H1 (cell line): Measurements from ENCODE around the gene TMEM163. TPM values are rescaled to one million over a fixed set of nuclear protein-coding genes. Genes with fewer than 3 reads are reported as not detected.

Experiments
- CTCF ChIA-PET: fragments of 300-600 bp; sonication (Branson Sonifier 250); formaldehyde crosslinking; loops from one replicate; lab custom pipeline; 2021; ENCODE audit not compliant: partially characterized antibody; lab: Charles Lee
- POLR2A ChIA-PET: fragments of 300-600 bp; sonication (Branson Sonifier 250); formaldehyde crosslinking; loops from one replicate; lab custom pipeline; 2021; ENCODE audit warnings: inconsistent platforms; ENCODE audit not compliant: partially characterized antibody; lab: Charles Lee
- DNase-seq, 2 experiments: peaks; one replicate each; pipeline versions ENCODE4 v3.0.0 to v3.0.0-alpha.2; 2010 to 2022; ENCODE audit warnings: low spot score in 2 of 2, low read depth in 1 of 2, mixed read lengths in 1 of 2
- FAIRE-seq: peaks from 2 replicates; lab custom pipeline; 2011; peaks lifted over from hg19 to GRCh38; lab: Jason Lieb, UNC
- H2AFZ ChIP-seq: 2 replicates; pipeline ENCODE4 v1.8.1; 2012; ENCODE audit warnings: low read length, inconsistent platforms
- H2AK5ac ChIP-seq: 2 replicates; pipeline ENCODE4 v1.6.1; 2013; ENCODE audit warnings: low read depth, low read length
- H2BK120ac ChIP-seq: replicated peaks from 2 replicates; pipeline ENCODE3; 2013; ENCODE audit warnings: low read depth, low read length, inconsistent platforms
- H2BK12ac ChIP-seq: 2 replicates; pipeline ENCODE4 v1.6.1; 2013; ENCODE audit warnings: low read depth, low read length
- H2BK15ac ChIP-seq: 2 replicates; pipeline ENCODE4 v1.6.1; 2013; ENCODE audit warnings: low read length
- H2BK20ac ChIP-seq: 2 replicates; pipeline ENCODE4 v1.6.1; 2013; ENCODE audit warnings: low read length
- H2BK5ac ChIP-seq: 2 replicates; pipeline ENCODE4 v1.6.1; 2013; ENCODE audit warnings: low read depth, low read length
- H3K14ac ChIP-seq: 2 replicates; pipeline ENCODE4 v1.6.1; 2013; ENCODE audit warnings: inconsistent platforms; ENCODE audit not compliant: insufficient read length
- H3K18ac ChIP-seq: 2 replicates; pipeline ENCODE4 v1.6.1; 2013; ENCODE audit warnings: low read length; ENCODE audit errors: extremely low read depth
- H3K23ac ChIP-seq: 2 replicates; pipeline ENCODE4 v1.6.1; 2013; ENCODE audit warnings: inconsistent platforms; ENCODE audit not compliant: insufficient read length
- H3K23me2 ChIP-seq: 2 replicates; pipeline ENCODE4 v1.6.1; 2013; ENCODE audit warnings: low read depth, low read length
- H3K27ac ChIP-seq: 2 replicates; pipeline ENCODE4 v1.6.1; 2011; ENCODE audit warnings: low read depth, low read length, inconsistent platforms
- H3K27me3 ChIP-seq, 4 experiments: replicated peaks in 1 of 4; 1 replicate in 1 of 4; 2 replicates in 3 of 4; pipeline versions ENCODE4 v1.6.1 to v1.8.1; 2011 to 2013; ENCODE audit warnings: low read length in 3 of 4, mild to moderate bottlenecking in 3 of 4, inconsistent platforms in 2 of 4, mixed read lengths in 2 of 4, moderate library complexity in 1 of 4; ENCODE audit not compliant: control insufficient read depth in 3 of 4, insufficient read depth in 3 of 4; ENCODE audit errors: extremely low read depth in 1 of 4
- H3K36me3 ChIP-seq, 4 experiments: 2 replicates each; pipeline versions ENCODE4 v1.6.1 to v1.8.1; 2011 to 2013; ENCODE audit warnings: mild to moderate bottlenecking in 4 of 4, low read length in 3 of 4, moderate library complexity in 2 of 4, control low read depth in 1 of 4, inconsistent platforms in 1 of 4; ENCODE audit not compliant: insufficient read depth in 4 of 4, control insufficient read depth in 2 of 4
- H3K4ac ChIP-seq: replicated peaks from 2 replicates; pipeline ENCODE3; 2013; ENCODE audit warnings: low read length, low read depth, mixed read lengths, inconsistent platforms; ENCODE audit not compliant: insufficient read length
- H3K4me1 ChIP-seq, 4 experiments: replicated peaks in 1 of 4; 1 replicate in 1 of 4; 2 replicates in 3 of 4; pipeline versions ENCODE4 v1.6.1 to v1.8.1; 2011 to 2013; ENCODE audit warnings: low read length in 3 of 4, inconsistent platforms in 2 of 4, mixed read lengths in 1 of 4; ENCODE audit not compliant: insufficient read depth in 4 of 4, control insufficient read depth in 3 of 4
- H3K4me2 ChIP-seq, 2 experiments: 2 replicates each; pipeline versions ENCODE4 v1.6.1 to v1.8.1; 2011 to 2013; ENCODE audit warnings: low read depth in 2 of 2, low read length in 2 of 2, control low read depth in 1 of 2, inconsistent platforms in 1 of 2, mild to moderate bottlenecking in 1 of 2; ENCODE audit not compliant: insufficient read depth in 1 of 2
- H3K4me3 ChIP-seq, 4 experiments: fragments of 200-600, 300-600 bp in 1 of 4; sonication (generic), shearing (Covaris generic), sonication (Bioruptor Twin) in 1 of 4; 2 replicates each; pipeline versions ENCODE4 v1.5.1 to v1.8.1; 2011 to 2016; ENCODE audit warnings: low read length in 4 of 4, low read depth in 3 of 4, control low read depth in 2 of 4, inconsistent platforms in 2 of 4, mild to moderate bottlenecking in 2 of 4, mixed read lengths in 1 of 4, moderate library complexity in 1 of 4; ENCODE audit not compliant: insufficient read depth in 2 of 4; ENCODE audit errors: extremely low read depth in 1 of 4
- H3K56ac ChIP-seq: replicated peaks from 2 replicates; pipeline ENCODE3; 2013; ENCODE audit warnings: low read depth, mild to moderate bottlenecking, mixed read lengths, low read length, inconsistent platforms; ENCODE audit not compliant: insufficient read length
- H3K79me1 ChIP-seq: 2 replicates; pipeline ENCODE4 v1.6.1; 2013; ENCODE audit warnings: low read depth, low read length, control low read depth
- H3K79me2 ChIP-seq, 2 experiments: 2 replicates each; pipeline versions ENCODE4 v1.6.1 to v1.8.1; 2012 to 2013; ENCODE audit warnings: low read length in 2 of 2, mild to moderate bottlenecking in 2 of 2, inconsistent platforms in 1 of 2; ENCODE audit not compliant: insufficient read depth in 2 of 2, control insufficient read depth in 1 of 2
- H3K9ac ChIP-seq, 4 experiments: replicated peaks in 1 of 4; 1 replicate in 1 of 4; 2 replicates in 3 of 4; pipeline versions ENCODE4 v1.6.1 to v1.8.1; 2011 to 2013; ENCODE audit warnings: low read depth in 3 of 4, low read length in 3 of 4, control low read depth in 2 of 4, mild to moderate bottlenecking in 2 of 4, moderate library complexity in 2 of 4, inconsistent platforms in 1 of 4; ENCODE audit errors: extremely low read depth in 1 of 4
- H3K9me3 ChIP-seq, 2 experiments: 2 replicates each; pipeline versions ENCODE4 v1.6.1 to v1.8.1; 2012 to 2013; ENCODE audit warnings: mild to moderate bottlenecking in 2 of 2, moderate library complexity in 2 of 2, control low read depth in 1 of 2, inconsistent platforms in 1 of 2, low read depth in 1 of 2, low read length in 1 of 2, mixed read lengths in 1 of 2; ENCODE audit not compliant: insufficient read depth in 2 of 2
- H4K20me1 ChIP-seq, 2 experiments: replicated peaks in 1 of 2; 2 replicates each; pipeline versions ENCODE3 to v1.8.1; 2011 to 2013; ENCODE audit warnings: inconsistent platforms in 2 of 2, low read length in 2 of 2, mild to moderate bottlenecking in 1 of 2; ENCODE audit not compliant: insufficient read depth in 2 of 2, control insufficient read depth in 1 of 2
- H4K5ac ChIP-seq: 2 replicates; pipeline ENCODE4 v1.6.1; 2013; ENCODE audit warnings: low read length, low read depth, mixed read lengths, inconsistent platforms; ENCODE audit not compliant: insufficient read length
- H4K8ac ChIP-seq: 2 replicates; pipeline ENCODE4 v1.8.0; 2013; ENCODE audit warnings: mild to moderate bottlenecking, moderate library complexity, low read length, inconsistent platforms; ENCODE audit not compliant: insufficient read depth; ENCODE audit errors: extremely low read depth
- H4K91ac ChIP-seq: replicated peaks from 2 replicates; pipeline ENCODE3; 2013; ENCODE audit warnings: low read length, mixed read lengths, inconsistent platforms; ENCODE audit not compliant: insufficient read length
- CBX8 ChIP-seq: fragments of 300-800, 300-1000 bp; sonication (generic); IDR thresholded peaks from 2 replicates; pipeline ENCODE4 v1.7.1; 2016; ENCODE audit warnings: low read depth, low read length, borderline replicate concordance
- EZH2 ChIP-seq: fragments of 200-600 bp; sonication (generic); IDR thresholded peaks from 2 replicates; pipeline ENCODE4 v1.7.1; 2012; ENCODE audit warnings: low read depth, mild to moderate bottlenecking, moderate library complexity, low read length, inconsistent platforms; ENCODE audit not compliant: severe bottlenecking
- POLR2A ChIP-seq, 2 experiments: IDR thresholded peaks; 1 replicate in 1 of 2; 2 replicates in 1 of 2; pipeline ENCODE4 v1.6.1; 2011; ENCODE audit warnings: low read depth in 2 of 2, low read length in 2 of 2, mild to moderate bottlenecking in 2 of 2; ENCODE audit errors: control extremely low read depth in 1 of 2
- SP1 ChIP-seq: IDR thresholded peaks from 2 replicates; pipeline ENCODE4 v1.6.1; 2011; ENCODE audit warnings: low read depth, low read length
- YY1 ChIP-seq: IDR thresholded peaks from 2 replicates; pipeline ENCODE4 v1.6.1; 2011; ENCODE audit warnings: low read depth, mild to moderate bottlenecking, low read length
- WGBS, 2 experiments: shearing (Covaris generic) in 1 of 2; methylation state at CpG; one replicate each; pipeline versions ENCODE4 v1.1.6 to v1.1.7; 2013 to 2015; ENCODE audit warnings: low lambda C conversion rate in 2 of 2, mixed read lengths in 2 of 2, inconsistent platforms in 1 of 2, low coverage in 1 of 2, missing lambda C conversion rate in 1 of 2; ENCODE audit not compliant: insufficient replicate concordance in 2 of 2, insufficient coverage in 1 of 2, insufficient read length in 1 of 2; ENCODE audit errors: extremely low coverage in 1 of 2, missing lambda C conversion rate in 1 of 2; 5-methylcytosine and 5-hydroxymethylcytosine counted together
- polyA plus RNA-seq, 7 experiments: library from polyadenylated mRNA; depleted of rRNA in 3 of 7; stranded (reverse) in 5 of 7; unstranded in 2 of 7; fragments of >200 nt in 5 of 7; fragments of 200-250 nt in 2 of 7; gene quantifications; 1 replicate in 5 of 7; 2 replicates in 1 of 7; 4 replicates in 1 of 7; pipeline versions ENCODE4 v1.2.1 to v1.2.3, GENCODE V29; 2011 to 2013; ENCODE audit warnings: missing spikeins in 2 of 7, mixed read lengths in 2 of 7
- total RNA-seq: library from RNA; stranded (reverse); fragmentation: NEBNext Ultra II Directional; extraction: Animal tissue kit (Norgen Biotek cat#: 25700); gene quantifications from 2 replicates; pipeline ENCODE4 v1.2.1, GENCODE V29; 2021

TMEM163 gene
- total and polyA plus RNA-seq, 2 of the 8 experiments (the other 6 are each of a cell fraction or from before 2014, with no cell fraction given) = 2.8 to 3.2 TPM

- ChIA-PET CTCF (interaction anchor here (0.7 to 4.3 kb wide), 4 partner anchors 10 to 347 kb away, joined by 3 to 24 read pairs (median 8); no protein-coding TSS in a partner anchor), POLR2A (no interaction called here)
- no peak for FAIRE-seq
- H3K27ac ChIP-seq = no peak overlapping the region
- no peaks in the 10 kb centered on the region for H3K27me3 ChIP-seq
- H3K4me2 ChIP-seq = no peak overlapping the region
- H3K56ac ChIP-seq = no peak overlapping the region
- no peak overlapping the region for H4K5ac ChIP-seq
- TF ChIP-seq POLR2A (IDR thresholded peaks at IDR 0.05; ENCODE audit: control extremely low read depth in 1 of 2, low read depth in 2 of 2, low read length in 2 of 2) (no peak), EZH2 (no peak), SP1 (no peak), YY1 (no peak), CBX8 (no peak)
- no peaks in the 10 kb centered on the region for H3K79me1 ChIP-seq
- no peak overlapping the region for H3K23ac ChIP-seq
- H3K9ac ChIP-seq = no peak overlapping the region
- 95% methylated on average over 7 of the region's 7 CpGs; no CpG with 5 or more reads in 1 of the 2 experiments for WGBS, 2 experiments
- DNase-seq = no peak
- H3K4ac ChIP-seq = no peak overlapping the region
- H3K14ac ChIP-seq = no peak overlapping the region
- H2AFZ ChIP-seq = no peak overlapping the region
- no peaks in the 10 kb centered on the region for H3K23me2 ChIP-seq
- no peak overlapping the region for H4K91ac ChIP-seq
- no peak overlapping the region for H2BK12ac ChIP-seq
- H3K79me2 ChIP-seq = no peaks in the 10 kb centered on the region
- H4K20me1 ChIP-seq = no peaks in the 10 kb centered on the region
- H3K36me3 ChIP-seq = peaks cover 0 to 9% (median 4%) of the 10 kb centered on the region in 4 experiments; a peak in 3 of 8 replicates
- H3K9me3 ChIP-seq = no peaks in the 10 kb centered on the region
- H2BK20ac ChIP-seq = no peak overlapping the region
- H2BK5ac ChIP-seq = no peak overlapping the region
- H2BK120ac ChIP-seq = no peak overlapping the region
- no peak overlapping the region for H3K4me3 ChIP-seq
- H2BK15ac ChIP-seq = no peak overlapping the region
- H3K18ac ChIP-seq = no peak overlapping the region
- no peak overlapping the region for H2AK5ac ChIP-seq
- no peak overlapping the region for H4K8ac ChIP-seq
- H3K4me1 ChIP-seq = 0 out of 7 replicates have a peak, but pooled peaks cover 0 to 3% (median 0%) of the 10 kb centered on the region in 4 experiments
Observed at GRCh38 chr2:134421556-134422328, 297.1 kb downstream of the TMEM163 start.
